Measurements from ENCODE around the gene SKAP2. TPM values are rescaled to one million over a fixed set of nuclear protein-coding genes. Genes with fewer than 3 reads are reported as not detected.
"Not testable (repeated sequence)": the region's sequence is repeated elsewhere in the genome, so short reads cannot be mapped to it uniquely, and the experiment has no call there.

The SKAP2 gene
- total and polyA plus RNA-seq, 8 donors = 2.9 to 16.3 (median 4.6) TPM

DNA sequence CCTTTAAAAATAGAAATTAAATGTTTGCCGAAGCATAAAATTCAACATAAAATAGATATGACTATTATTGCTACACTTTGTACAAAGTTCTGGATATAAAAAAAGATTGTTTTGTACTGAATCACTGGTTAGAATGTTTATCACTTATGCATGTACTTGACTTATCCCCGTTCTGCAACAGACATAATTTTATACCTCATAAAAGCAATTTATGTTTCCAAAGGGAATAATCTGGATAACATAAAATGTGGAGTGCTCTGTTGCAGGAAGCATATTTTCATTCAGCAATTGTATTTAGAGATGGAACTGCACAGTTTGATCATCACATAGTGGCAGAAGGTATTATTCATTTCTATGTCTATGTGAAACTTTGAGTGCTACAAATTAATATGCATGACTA, 21.5 kb downstream of the SKAP2 start:
- H3K27ac ChIP-seq = no peak overlapping the region
- DNase-seq (no peak), ATAC-seq (no peak), FAIRE-seq (no peak)
- 77 to 85% methylated on average over 2 of the region's 2 CpGs for WGBS, 2 donors
- H3K36me3 ChIP-seq = no peaks in the 10 kb centered on the region
- no peaks in the 10 kb centered on the region for H3K9me3 ChIP-seq
- no peak overlapping the region for H3K4me3 ChIP-seq
- intact Hi-C loops (cut with DNase I) = no loop called here
- H3K4me1 ChIP-seq = no peaks in the 10 kb centered on the region
- no peaks in the 10 kb centered on the region for H3K27me3 ChIP-seq
- TF ChIP-seq, protein P1, sequence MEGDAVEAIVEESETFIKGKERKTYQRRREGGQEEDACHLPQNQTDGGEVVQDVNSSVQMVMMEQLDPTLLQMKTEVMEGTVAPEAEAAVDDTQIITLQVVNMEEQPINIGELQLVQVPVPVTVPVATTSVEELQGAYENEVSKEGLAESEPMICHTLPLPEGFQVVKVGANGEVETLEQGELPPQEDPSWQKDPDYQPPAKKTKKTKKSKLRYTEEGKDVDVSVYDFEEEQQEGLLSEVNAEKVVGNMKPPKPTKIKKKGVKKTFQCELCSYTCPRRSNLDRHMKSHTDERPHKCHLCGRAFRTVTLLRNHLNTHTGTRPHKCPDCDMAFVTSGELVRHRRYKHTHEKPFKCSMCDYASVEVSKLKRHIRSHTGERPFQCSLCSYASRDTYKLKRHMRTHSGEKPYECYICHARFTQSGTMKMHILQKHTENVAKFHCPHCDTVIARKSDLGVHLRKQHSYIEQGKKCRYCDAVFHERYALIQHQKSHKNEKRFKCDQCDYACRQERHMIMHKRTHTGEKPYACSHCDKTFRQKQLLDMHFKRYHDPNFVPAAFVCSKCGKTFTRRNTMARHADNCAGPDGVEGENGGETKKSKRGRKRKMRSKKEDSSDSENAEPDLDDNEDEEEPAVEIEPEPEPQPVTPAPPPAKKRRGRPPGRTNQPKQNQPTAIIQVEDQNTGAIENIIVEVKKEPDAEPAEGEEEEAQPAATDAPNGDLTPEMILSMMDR (IDR thresholded peaks at IDR 0.05) = no peak

DNA sequence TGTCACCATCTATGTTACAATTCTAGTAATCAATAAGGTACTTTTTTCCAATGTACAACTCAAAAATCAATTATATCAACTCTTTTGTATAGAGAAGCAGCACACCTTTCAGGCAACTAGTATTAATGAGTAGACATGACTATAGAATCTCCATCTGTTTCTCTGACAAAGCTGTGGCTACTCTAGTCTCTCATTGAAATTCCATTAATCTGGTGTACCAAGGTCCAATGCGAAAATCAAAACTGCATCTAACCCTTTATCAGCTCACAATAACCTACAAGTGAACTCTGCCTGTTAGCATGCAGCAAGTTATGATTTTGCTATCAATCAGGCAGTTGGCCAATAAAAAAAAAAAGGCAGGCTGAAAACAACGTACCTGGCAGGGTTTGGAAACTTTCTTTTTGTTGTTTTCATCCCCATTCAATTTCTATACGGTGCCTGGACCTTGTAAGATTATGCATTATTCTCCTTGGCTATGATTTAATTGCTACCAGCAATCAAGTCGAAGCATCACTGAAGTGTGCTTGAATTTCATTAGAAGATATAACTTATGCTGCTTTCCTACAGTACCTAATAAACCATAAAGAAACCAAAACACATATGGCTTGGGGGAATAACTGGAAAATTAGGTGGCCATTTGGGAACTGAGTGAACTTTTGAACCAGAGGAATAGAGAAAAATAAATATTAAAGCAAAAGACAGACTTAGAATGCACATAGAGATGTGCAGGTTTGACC, 23.2 kb downstream of the SKAP2 start:
- H3K9me3 ChIP-seq = no peaks in the 10 kb centered on the region
- no peak overlapping the region for H3K4me3 ChIP-seq
- no peaks in the 10 kb centered on the region for H3K4me1 ChIP-seq
- no peaks in the 10 kb centered on the region for H3K27me3 ChIP-seq
- ATAC-seq (no peak), FAIRE-seq (no peak), DNase-seq (no peak)
- intact Hi-C loops (cut with DNase I) = no loop called here
- TF ChIP-seq, protein P1 (IDR thresholded peaks at IDR 0.05) = no peak
- WGBS, 2 donors = 63 to 67% methylated on average over 4 of the region's 4 CpGs
- no peaks in the 10 kb centered on the region for H3K36me3 ChIP-seq
- H3K27ac ChIP-seq = no peak overlapping the region

GRCh38 chr7:26836793-26837192, 27.6 kb downstream of the SKAP2 start:
- H3K36me3 ChIP-seq; H3K9me3 ChIP-seq; DNase-seq; H3K27ac ChIP-seq; intact Hi-C loops (cut with DNase I); FAIRE-seq; H3K4me1 ChIP-seq; H3K4me3 ChIP-seq; H3K27me3 ChIP-seq; ATAC-seq: not testable (repeated sequence)
- WGBS, 2 donors = 90 to 93% methylated on average over 3 of the region's 3 CpGs

GRCh38 chr7:26815426-26815825, 49.0 kb downstream of the SKAP2 start:
- FAIRE-seq = no peak
- intact Hi-C loops (cut with DNase I) = no loop called here
- DNase-seq = no peak

DNA sequence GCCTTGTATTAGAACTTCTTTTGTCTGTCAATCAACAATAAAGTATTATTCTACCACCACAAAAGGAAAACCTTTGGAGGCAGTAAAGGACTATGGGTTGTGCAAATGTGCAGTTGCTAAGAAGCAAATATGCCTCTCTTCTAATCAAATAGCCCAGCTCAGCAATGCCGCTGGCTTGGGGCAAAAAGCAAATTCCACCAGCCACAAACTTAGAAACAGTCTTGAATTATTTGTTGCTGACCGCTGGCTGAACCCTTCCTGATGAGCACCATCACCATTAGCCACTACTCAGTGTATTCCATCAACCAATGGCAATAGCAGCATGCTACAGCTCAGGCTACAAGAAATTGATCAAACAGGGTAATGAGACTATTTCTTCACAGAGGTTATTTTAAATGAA, 51.0 kb downstream of the SKAP2 start:
- WGBS, 2 donors = 67 to 77% methylated on average over 2 of the region's 2 CpGs
- Histone ChIP-seq H3K36me3 (no peaks in the 10 kb centered on the region), H3K4me3 (no peak overlapping the region), H3K4me1 (no peaks in the 10 kb centered on the region), H3K27me3 (no peaks in the 10 kb centered on the region), H3K9me3 (no peaks in the 10 kb centered on the region), H3K27ac (no peak overlapping the region)
- no peak for FAIRE-seq
- no peak for DNase-seq
- intact Hi-C loops (cut with DNase I) = no loop called here
- TF ChIP-seq, protein P1 (IDR thresholded peaks at IDR 0.05) = no peak
- no peak for ATAC-seq

More at GRCh38 chr7:26815426-26815825, 49.0 kb downstream of the SKAP2 start:
- Histone ChIP-seq H3K4me1 (no peaks in the 10 kb centered on the region), H3K27ac (no peak overlapping the region), H3K36me3 (no peaks in the 10 kb centered on the region), H3K27me3 (no peaks in the 10 kb centered on the region), H3K4me3 (no peak overlapping the region), H3K9me3 (no peaks in the 10 kb centered on the region)
- 70 to 87% methylated on average over 3 of the region's 3 CpGs for WGBS, 2 donors
- TF ChIP-seq, protein P1 (IDR thresholded peaks at IDR 0.05) = no peak
- no peak for ATAC-seq

All from pancreas (tissue), 10 donors.